Anterior cingulate cortex (tissue), 58 donors: Measurements from ENCODE around the gene GREB1.
A peak's percentile ranks its signal among the peaks of the same experiment; 100 is the strongest.

Experiments
- DNase-seq, 58 donors: peaks; one replicate each; lab custom pipeline; 2025; lab: John Stamatoyannopoulos, UW

GREB1 gene

GRCh38 chr2:11533278-11534070 lies at the start of gene GREB1:
Gene GREB1, plus strand, starts transcription at chr2:11534045. Its CDS starts 22,570 bp downstream, at chr2:11556615.
- DNase-seq, result no peak

- DNase-seq, result no peak
Observed at GRCh38 chr2:11488809-11489208, 45.0 kb upstream of the GREB1 start.

- no peak for DNase-seq
Observed at GRCh38 chr2:11490194-11490593, 43.7 kb upstream of the GREB1 start.

- no peak for DNase-seq
Observed at GRCh38 chr2:11491348-11491933, 42.4 kb upstream of the GREB1 start.

- no peak for DNase-seq
Observed at GRCh38 chr2:11492244-11492643, 41.6 kb upstream of the GREB1 start.

GRCh38 chr2:11492720-11493119 lies 41.1 kb upstream of the GREB1 start:
- DNase-seq, result no peak

- DNase-seq, result no peak
Observed at GRCh38 chr2:11493282-11493681, 40.6 kb upstream of the GREB1 start.

GRCh38 chr2:11494310-11494709 lies 39.5 kb upstream of the GREB1 start:
- no peak for DNase-seq

- DNase-seq, result peak in 13 of 58 donors; percentile 14 to 55 (median 24)
Observed at GRCh38 chr2:11495844-11496681, 37.8 kb upstream of the GREB1 start.

- peak in 52 of 58 donors; percentile 21 to 90 (median 63) for DNase-seq
Observed at GRCh38 chr2:11498543-11499034, 35.3 kb upstream of the GREB1 start.

GRCh38 chr2:11499081-11499743 lies 34.6 kb upstream of the GREB1 start:
- DNase-seq, result peak in 38 of 58 donors; percentile 8 to 79 (median 41)

- DNase-seq, result no peak
Observed at GRCh38 chr2:11500702-11501303, 33.0 kb upstream of the GREB1 start.

GRCh38 chr2:11502740-11503292 lies 31.0 kb upstream of the GREB1 start:
- DNase-seq, result no peak

- DNase-seq, result no peak
Observed at GRCh38 chr2:11503354-11503927, 30.4 kb upstream of the GREB1 start.

- DNase-seq, result no peak
Observed at GRCh38 chr2:11505652-11506610, 27.9 kb upstream of the GREB1 start.

- DNase-seq, result peak in 4 of 58 donors; percentile 4 to 37 (median 17)
Observed at GRCh38 chr2:11506611-11506969, 27.3 kb upstream of the GREB1 start.

GRCh38 chr2:11507517-11507916 lies 26.3 kb upstream of the GREB1 start:
- DNase-seq, result no peak

- DNase-seq, result peak in 32 of 58 donors; percentile 9 to 69 (median 34)
Observed at GRCh38 chr2:11508279-11508678, 25.6 kb upstream of the GREB1 start.
